ENCODE measurements around the gene PKD1L1. TPM values are rescaled to one million over a fixed set of nuclear protein-coding genes. Genes with fewer than 3 reads are reported as not detected.

Gene PKD1L1
- polyA plus RNA-seq, 2 of the 4 experiments (the other 2 are of a cell fraction): 0.21 TPM

GRCh38 chr7:47991741-47992311 is 43.6 kb upstream of the PKD1L1 start:
- FAIRE-seq (no peak), DNase-seq (ENCODE audit: low read depth in 1 of 2, low spot score in 1 of 2) (peak; percentile 52 to 74), ATAC-seq (peak; percentile 95 to 100)
- TF ChIP-seq BCL3 (IDR thresholded peaks at IDR 0.05) (no peak), JUN (IDR thresholded peaks at IDR 0.05) (no peak), RAD21 (conservative IDR thresholded peaks at IDR 0.05 in 1 of 2, IDR thresholded peaks at IDR 0.05 in 1 of 2) (peak; percentile 82 to 91), CTCF (IDR thresholded peaks at IDR 0.05) (peak; percentile 55), HOXA7 (CRISPR knock-in tag; IDR thresholded peaks at IDR 0.05) (no peak), SMC3 (IDR thresholded peaks at IDR 0.05) (peak; percentile 90), NPAS2 (CRISPR knock-in tag; IDR thresholded peaks at IDR 0.05; ENCODE audit: borderline replicate concordance) (no peak)
- ChIA-PET CTCF (interaction anchor here (0.6 to 8.0 kb wide), 32 partner anchors 8 to 725 kb away, joined by 3 to 173 read pairs (median 5); partner anchors contain the start of genes C7orf57 and HUS1), POLR2A (interaction anchor here (0.5 to 1.2 kb wide), 2 partner anchors 97 to 99 kb away, joined by 5 to 7 read pairs; no protein-coding TSS in a partner anchor)
- Histone ChIP-seq H3K4me1 (no peaks in the 10 kb centered on the region), H3K9me3 (no peaks in the 10 kb centered on the region), H3K4me2 (peak overlapping the region; percentile 18; the same call in 1 of the 3 replicates), H3K27ac (no peak overlapping the region), H3K4me3 (no peak overlapping the region)
- 60% methylated on average over 26 of the region's 26 CpGs for WGBS (ENCODE audit: missing lambda C conversion rate)

GRCh38 chr7:47991270-47991669 is 43.0 kb upstream of the PKD1L1 start:
- WGBS (ENCODE audit: missing lambda C conversion rate): 58% methylated on average over 1 of the region's 1 CpG

More at GRCh38 chr7:47991270-47991669, 43.0 kb upstream of the PKD1L1 start:
- Histone ChIP-seq H3K27ac (no peak overlapping the region), H3K4me2 (no peak overlapping the region), H3K4me1 (no peaks in the 10 kb centered on the region), H3K4me3 (no peak overlapping the region), H3K9me3 (no peaks in the 10 kb centered on the region)
- CTCF ChIA-PET: interaction anchor here (0.6 to 8.0 kb wide), 32 partner anchors 8 to 737 kb away, joined by 3 to 173 read pairs (median 5); partner anchors contain the start of genes C7orf57 and HUS1
- POLR2A ChIA-PET: interaction anchor here (0.6 to 1.2 kb wide), 2 partner anchors 47 to 97 kb away, joined by 3 to 7 read pairs; no protein-coding TSS in a partner anchor
- ATAC-seq (peak in 1 of 2 experiments; percentile 14; a peak in 1 of 6 replicates), FAIRE-seq (no peak), DNase-seq (ENCODE audit: low read depth in 1 of 2, low spot score in 1 of 2) (no peak)
- no peak for TF ChIP-seq KDM5A (IDR thresholded peaks at IDR 0.05)
- no peak for TF ChIP-seq REST (IDR thresholded peaks at IDR 0.05)
- no peak for TF ChIP-seq EHMT2 (IDR thresholded peaks at IDR 0.05; ENCODE audit: low read depth)
- no peak for TF ChIP-seq RNF2 (IDR thresholded peaks at IDR 0.05; ENCODE audit: borderline replicate concordance, low read depth)
- TF ChIP-seq E2F6 (IDR thresholded peaks at IDR 0.05; ENCODE audit: borderline replicate concordance, low read depth): no peak
- TF ChIP-seq PHF8 (IDR thresholded peaks at IDR 0.05; ENCODE audit: borderline replicate concordance, low read depth): no peak
- TF ChIP-seq MAFK (IDR thresholded peaks at IDR 0.05; ENCODE audit: partially characterized antibody): no peak
- no peak for TF ChIP-seq HES2 (IDR thresholded peaks at IDR 0.05)
- TF ChIP-seq HDAC2 (IDR thresholded peaks at IDR 0.05): no peak
- TF ChIP-seq POLR2AphosphoS2 (conservative IDR thresholded peaks at IDR 0.05; ENCODE audit: low read length): no peak
- TF ChIP-seq KDM1A (IDR thresholded peaks at IDR 0.05; ENCODE audit: low read depth): no peak
- no peak for TF ChIP-seq TFCP2L1 (CRISPR knock-in tag; IDR thresholded peaks at IDR 0.05)
- no peak for TF ChIP-seq ELK1 (IDR thresholded peaks at IDR 0.05; ENCODE audit: low read depth, low read length)
